ENCODE results near the gene DHCR7.

DHCR7 gene

DNA sequence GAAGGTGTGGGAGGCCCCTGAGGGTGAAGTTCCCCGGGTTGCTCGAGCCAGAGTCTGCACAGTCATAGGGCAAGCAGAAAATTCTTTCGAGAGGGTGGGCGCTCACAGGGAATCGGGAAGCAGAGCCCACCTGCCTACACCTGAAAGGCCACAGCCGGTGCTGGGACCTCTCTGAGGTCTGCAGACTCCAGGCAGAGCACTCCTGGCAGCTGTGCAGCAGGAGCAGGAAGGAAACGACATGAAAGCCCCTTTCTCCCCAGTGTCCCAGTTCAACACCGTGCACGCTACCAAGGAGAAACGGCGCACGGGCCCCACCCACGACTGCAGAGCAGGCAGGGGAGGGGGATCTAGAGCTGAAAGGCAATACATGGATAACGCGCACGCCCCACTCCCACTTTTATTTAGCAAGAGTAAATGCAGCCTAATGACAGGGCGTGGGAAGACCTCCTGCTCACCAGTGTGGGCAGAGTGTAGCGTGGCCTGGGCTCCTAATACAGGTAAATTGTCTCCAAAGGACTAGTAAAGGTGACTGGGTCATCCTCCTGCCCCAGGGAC, 13.5 kb downstream of the DHCR7 start:
- no peak overlapping the region for H3K27ac ChIP-seq
- intact Hi-C loops (cut with DNase I; ENCODE audit: low total_unique reads): no loop called here
- DNase-seq: no peak

DNA sequence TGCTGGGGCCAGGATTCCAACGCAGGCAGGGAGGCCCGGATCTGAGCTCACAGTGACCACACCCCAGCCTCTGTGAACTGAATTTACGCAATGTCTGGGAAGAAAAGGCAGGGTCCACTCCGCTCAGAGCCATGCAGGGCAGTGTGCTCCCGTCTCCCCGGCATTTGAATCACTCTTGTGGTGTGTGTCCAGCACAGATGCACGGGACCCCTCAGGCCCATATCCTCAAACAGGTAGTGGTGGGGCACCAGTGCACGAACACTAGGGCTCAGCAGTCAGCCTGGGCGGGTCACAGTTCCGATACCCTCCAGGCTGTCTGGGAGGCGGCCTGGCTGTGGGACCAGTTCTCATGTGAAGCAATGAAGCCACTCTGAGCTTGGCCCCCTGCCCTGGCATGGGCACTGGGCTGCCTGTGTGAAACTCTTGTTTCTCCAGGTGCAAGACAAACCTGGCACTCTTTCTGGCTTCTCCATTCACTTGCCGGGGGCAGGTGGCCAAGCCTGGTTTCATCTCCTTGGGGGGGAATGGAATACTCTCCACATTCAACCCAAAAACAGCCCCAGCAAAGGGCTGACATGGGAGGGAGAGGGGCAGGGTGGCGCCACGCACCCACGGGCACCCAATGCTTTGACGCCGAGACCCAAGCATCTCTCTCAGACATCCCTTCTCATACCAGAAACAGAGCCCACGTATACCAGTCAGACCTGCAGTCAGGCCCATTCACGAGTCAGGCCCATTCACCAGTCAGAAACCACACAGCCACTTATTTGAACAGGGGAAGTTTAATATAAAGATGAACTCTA, 14.3 kb downstream of the DHCR7 start:
- intact Hi-C loops (cut with DNase I; ENCODE audit: low total_unique reads): no loop called here
- DNase-seq: peak in 1 of 2 donors; percentile 62
- no peak overlapping the region for H3K27ac ChIP-seq
- TF ChIP-seq, protein P1, sequence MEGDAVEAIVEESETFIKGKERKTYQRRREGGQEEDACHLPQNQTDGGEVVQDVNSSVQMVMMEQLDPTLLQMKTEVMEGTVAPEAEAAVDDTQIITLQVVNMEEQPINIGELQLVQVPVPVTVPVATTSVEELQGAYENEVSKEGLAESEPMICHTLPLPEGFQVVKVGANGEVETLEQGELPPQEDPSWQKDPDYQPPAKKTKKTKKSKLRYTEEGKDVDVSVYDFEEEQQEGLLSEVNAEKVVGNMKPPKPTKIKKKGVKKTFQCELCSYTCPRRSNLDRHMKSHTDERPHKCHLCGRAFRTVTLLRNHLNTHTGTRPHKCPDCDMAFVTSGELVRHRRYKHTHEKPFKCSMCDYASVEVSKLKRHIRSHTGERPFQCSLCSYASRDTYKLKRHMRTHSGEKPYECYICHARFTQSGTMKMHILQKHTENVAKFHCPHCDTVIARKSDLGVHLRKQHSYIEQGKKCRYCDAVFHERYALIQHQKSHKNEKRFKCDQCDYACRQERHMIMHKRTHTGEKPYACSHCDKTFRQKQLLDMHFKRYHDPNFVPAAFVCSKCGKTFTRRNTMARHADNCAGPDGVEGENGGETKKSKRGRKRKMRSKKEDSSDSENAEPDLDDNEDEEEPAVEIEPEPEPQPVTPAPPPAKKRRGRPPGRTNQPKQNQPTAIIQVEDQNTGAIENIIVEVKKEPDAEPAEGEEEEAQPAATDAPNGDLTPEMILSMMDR (IDR thresholded peaks at IDR 0.05): no peak
- no peaks in the 10 kb centered on the region for H3K27me3 ChIP-seq
- H3K4me3 ChIP-seq: no peak overlapping the region
- H3K4me1 ChIP-seq: no peaks in the 10 kb centered on the region
- peaks cover 0 to 39% (median 28%) of the 10 kb centered on the region in 3 donors for H3K36me3 ChIP-seq
- no peaks in the 10 kb centered on the region for H3K9me3 ChIP-seq

More for the DNA sequence above, 13.5 kb downstream of the DHCR7 start:
- Histone ChIP-seq H3K4me1 (no peaks in the 10 kb centered on the region), H3K4me3 (no peak overlapping the region), H3K9me3 (no peaks in the 10 kb centered on the region), H3K27me3 (no peaks in the 10 kb centered on the region), H3K36me3 (peaks cover 0 to 47% (median 36%) of the 10 kb centered on the region in 3 donors)
- TF ChIP-seq, protein P1 (IDR thresholded peaks at IDR 0.05): no peak

DNA sequence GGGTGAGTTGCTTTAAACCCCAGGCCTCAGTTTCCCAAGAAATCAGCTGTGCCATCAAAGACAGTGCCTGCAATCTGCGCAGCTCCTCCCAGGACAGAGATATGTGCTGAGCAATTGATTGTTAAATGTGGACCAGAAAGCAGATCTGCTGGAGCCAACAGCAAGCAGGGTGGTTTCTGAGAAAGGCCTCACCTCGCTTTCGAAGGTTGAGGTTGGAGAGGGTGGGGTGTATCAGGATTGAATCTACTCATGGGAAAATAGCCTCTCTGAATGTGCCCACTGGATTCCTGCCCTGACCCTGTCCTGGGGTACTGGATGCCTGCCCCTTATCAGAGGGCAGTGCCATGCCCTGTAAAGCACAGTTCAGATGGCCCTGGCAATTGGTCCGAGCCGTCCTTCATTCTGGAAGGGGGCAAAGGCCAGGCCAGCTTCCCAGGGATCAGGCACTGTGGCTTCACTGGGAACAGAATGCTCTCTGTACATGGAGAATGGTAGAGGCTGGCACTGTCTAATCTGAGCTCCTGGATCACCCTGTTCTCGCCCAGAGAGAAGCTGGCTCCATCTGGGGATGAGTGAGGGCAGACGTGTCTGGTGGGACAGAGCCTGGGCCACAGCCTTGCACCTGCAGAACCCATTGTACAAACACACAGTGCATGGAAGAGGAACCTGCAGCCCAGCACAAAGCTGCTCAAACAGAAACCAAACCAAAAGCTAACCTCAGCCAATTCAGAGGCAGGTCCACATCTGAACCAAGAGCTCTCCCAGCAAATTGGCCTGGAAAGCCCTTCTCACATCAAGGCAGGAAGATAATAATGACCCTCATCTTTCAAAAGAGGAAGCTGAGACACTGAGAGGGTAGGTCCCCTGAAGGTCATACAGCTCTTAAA, 15.2 kb downstream of the DHCR7 start:
- no peak for DNase-seq
- no peaks in the 10 kb centered on the region for H3K27me3 ChIP-seq
- H3K9me3 ChIP-seq: no peaks in the 10 kb centered on the region
- intact Hi-C loops (cut with DNase I; ENCODE audit: low total_unique reads): no loop called here
- no peak overlapping the region for H3K27ac ChIP-seq
- peaks cover 0 to 31% (median 21%) of the 10 kb centered on the region in 3 donors for H3K36me3 ChIP-seq
- H3K4me1 ChIP-seq: no peaks in the 10 kb centered on the region
- TF ChIP-seq, protein P1 (IDR thresholded peaks at IDR 0.05): no peak
- H3K4me3 ChIP-seq: no peak overlapping the region

DNA sequence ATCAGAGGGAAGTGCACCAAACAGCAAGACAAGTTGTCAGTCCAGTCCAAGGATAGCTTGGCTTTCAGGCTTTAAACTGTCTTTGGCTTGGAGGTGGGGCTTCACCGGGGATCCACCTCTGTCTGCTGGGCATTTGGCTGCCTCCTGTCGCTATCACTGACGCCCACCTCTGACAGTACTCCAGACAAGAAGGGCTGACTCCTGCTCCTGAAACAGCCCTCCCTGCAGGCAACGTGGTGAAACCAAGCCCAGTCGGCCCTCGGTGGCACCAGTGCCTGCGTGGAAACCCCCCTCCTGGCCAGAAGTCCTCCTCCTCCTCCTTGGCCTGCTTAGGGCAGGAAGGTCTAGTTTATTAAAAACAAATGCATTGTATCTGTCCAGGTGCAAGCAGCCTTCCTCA, 16.9 kb downstream of the DHCR7 start:
- intact Hi-C loops (cut with DNase I; ENCODE audit: low total_unique reads): no loop called here
- TF ChIP-seq, protein P1 (IDR thresholded peaks at IDR 0.05): no peak
- H3K36me3 ChIP-seq: peaks cover 0 to 18% (median 7%) of the 10 kb centered on the region in 3 donors

DNA sequence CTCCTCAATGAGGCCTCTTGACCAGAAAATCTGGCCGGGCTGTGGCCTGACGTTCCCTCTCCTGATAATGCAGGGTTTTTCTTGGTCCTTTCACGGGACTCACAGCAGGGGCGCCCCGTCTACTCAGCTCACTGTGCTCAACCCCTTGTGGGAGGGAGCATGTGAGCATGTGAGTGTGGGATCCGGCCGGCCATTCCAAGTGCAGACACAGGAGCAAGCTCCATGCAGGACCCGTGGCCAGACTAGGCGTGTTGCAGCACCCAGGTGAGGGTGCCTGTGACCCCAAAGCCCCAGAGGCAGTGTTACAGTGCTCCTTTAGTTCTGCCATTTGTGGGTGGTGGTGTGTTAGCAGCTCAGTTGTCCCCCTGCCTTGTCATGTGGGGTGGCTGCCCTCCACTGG, 18.0 kb downstream of the DHCR7 start:
- TF ChIP-seq, protein P1 (IDR thresholded peaks at IDR 0.05): no peak
- Histone ChIP-seq H3K9me3 (no peaks in the 10 kb centered on the region), H3K4me3 (no peak overlapping the region), H3K4me1 (no peaks in the 10 kb centered on the region), H3K27ac (no peak overlapping the region), H3K27me3 (no peaks in the 10 kb centered on the region), H3K36me3 (peaks cover 0 to 7% (median 1%) of the 10 kb centered on the region in 3 donors)
- intact Hi-C loops (cut with DNase I; ENCODE audit: low total_unique reads): no loop called here
- no peak for DNase-seq

More for the DNA sequence above, 16.9 kb downstream of the DHCR7 start:
- no peaks in the 10 kb centered on the region for H3K4me1 ChIP-seq
- no peak overlapping the region for H3K4me3 ChIP-seq
- H3K9me3 ChIP-seq: no peaks in the 10 kb centered on the region
- H3K27ac ChIP-seq: no peak overlapping the region
- DNase-seq: no peak
- no peaks in the 10 kb centered on the region for H3K27me3 ChIP-seq
